Parathyroid adenoma (tissue), 2 donors: Measurements from ENCODE around the gene ARHGAP15.

Experiments used
- H2AFZ ChIP-seq: fragments of 300-600 bp; sonication (generic); one replicate; pipeline ENCODE4 v1.7.0; 2017; ENCODE audit warnings: antibody characterized with exemption, mild to moderate bottlenecking
- H3K27ac ChIP-seq: fragments of 300-600 bp; sonication (generic); one replicate; pipeline ENCODE4 v1.7.0; 2017
- H3K27me3 ChIP-seq: fragments of 300-600 bp; sonication (generic); one replicate; pipeline ENCODE4 v1.7.0; 2017; ENCODE audit warnings: low read length; ENCODE audit not compliant: control insufficient read depth, insufficient read depth
- H3K36me3 ChIP-seq: fragments of 300-600 bp; sonication (generic); one replicate; pipeline ENCODE4 v1.7.0; 2017; ENCODE audit warnings: low read length; ENCODE audit not compliant: control insufficient read depth, insufficient read depth
- H3K4me1 ChIP-seq: fragments of 300-600 bp; sonication (generic); one replicate; pipeline ENCODE4 v1.7.0; 2017; ENCODE audit warnings: control low read depth
- H3K4me2 ChIP-seq: fragments of 300-600 bp; sonication (generic); one replicate; pipeline ENCODE4 v1.7.0; 2017; ENCODE audit warnings: low read length
- H3K4me3 ChIP-seq: fragments of 300-600 bp; sonication (generic); one replicate; pipeline ENCODE4 v1.7.0; 2017; ENCODE audit warnings: low read depth, low read length
- H3K79me2 ChIP-seq: fragments of 300-600 bp; sonication (generic); one replicate; pipeline ENCODE4 v1.7.0; 2017; ENCODE audit warnings: control low read depth
- H3K9ac ChIP-seq: fragments of 300-600 bp; sonication (generic); one replicate; pipeline ENCODE4 v1.7.0; 2017; ENCODE audit warnings: mild to moderate bottlenecking
- H3K9me3 ChIP-seq: fragments of 300-600 bp; sonication (generic); one replicate; pipeline ENCODE4 v1.7.0; 2017; ENCODE audit warnings: low read length; ENCODE audit not compliant: control insufficient read depth
- TF ChIP-seq, protein P1 (sequence below): fragments of 300-600 bp; sonication (generic); IDR thresholded peaks from one replicate; pipeline ENCODE4 v1.7.0; 2017; ENCODE audit warnings: antibody characterized with exemption, mild to moderate bottlenecking
- donor health status: primary hyperparathyroidism.

The ARHGAP15 gene

DNA sequence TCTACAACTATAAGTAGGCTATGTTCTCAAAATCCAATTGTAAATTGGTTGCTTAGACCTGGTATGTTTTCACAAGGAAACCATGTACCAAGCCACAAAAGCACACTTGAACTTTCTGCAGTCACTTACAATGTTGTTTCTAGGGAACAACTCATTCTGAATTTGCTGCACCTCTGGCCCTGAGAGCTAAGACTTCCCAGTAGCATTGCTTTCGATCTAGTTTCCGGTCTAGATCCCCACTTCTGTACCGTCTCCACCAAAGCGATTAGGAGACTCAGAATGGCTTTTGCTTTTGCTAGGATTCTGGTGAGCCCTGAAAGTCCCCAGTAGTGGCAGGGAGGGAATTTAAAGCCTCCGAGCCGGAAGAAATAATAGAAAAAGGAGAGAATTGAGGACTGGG is 313.0 kb downstream of the ARHGAP15 start:
- H3K27ac ChIP-seq: no peak overlapping the region
- H3K4me2 ChIP-seq: no peak overlapping the region
- H3K79me2 ChIP-seq: no peaks in the 10 kb centered on the region
- no peak overlapping the region for H3K4me3 ChIP-seq
- no peak overlapping the region for H2AFZ ChIP-seq
- H3K9ac ChIP-seq: no peak overlapping the region
- H3K36me3 ChIP-seq: no peaks in the 10 kb centered on the region
- no peaks in the 10 kb centered on the region for H3K27me3 ChIP-seq
- H3K4me1 ChIP-seq: no peaks in the 10 kb centered on the region
- TF ChIP-seq, protein P1, sequence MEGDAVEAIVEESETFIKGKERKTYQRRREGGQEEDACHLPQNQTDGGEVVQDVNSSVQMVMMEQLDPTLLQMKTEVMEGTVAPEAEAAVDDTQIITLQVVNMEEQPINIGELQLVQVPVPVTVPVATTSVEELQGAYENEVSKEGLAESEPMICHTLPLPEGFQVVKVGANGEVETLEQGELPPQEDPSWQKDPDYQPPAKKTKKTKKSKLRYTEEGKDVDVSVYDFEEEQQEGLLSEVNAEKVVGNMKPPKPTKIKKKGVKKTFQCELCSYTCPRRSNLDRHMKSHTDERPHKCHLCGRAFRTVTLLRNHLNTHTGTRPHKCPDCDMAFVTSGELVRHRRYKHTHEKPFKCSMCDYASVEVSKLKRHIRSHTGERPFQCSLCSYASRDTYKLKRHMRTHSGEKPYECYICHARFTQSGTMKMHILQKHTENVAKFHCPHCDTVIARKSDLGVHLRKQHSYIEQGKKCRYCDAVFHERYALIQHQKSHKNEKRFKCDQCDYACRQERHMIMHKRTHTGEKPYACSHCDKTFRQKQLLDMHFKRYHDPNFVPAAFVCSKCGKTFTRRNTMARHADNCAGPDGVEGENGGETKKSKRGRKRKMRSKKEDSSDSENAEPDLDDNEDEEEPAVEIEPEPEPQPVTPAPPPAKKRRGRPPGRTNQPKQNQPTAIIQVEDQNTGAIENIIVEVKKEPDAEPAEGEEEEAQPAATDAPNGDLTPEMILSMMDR: no peak
- H3K9me3 ChIP-seq: no peaks in the 10 kb centered on the region

DNA sequence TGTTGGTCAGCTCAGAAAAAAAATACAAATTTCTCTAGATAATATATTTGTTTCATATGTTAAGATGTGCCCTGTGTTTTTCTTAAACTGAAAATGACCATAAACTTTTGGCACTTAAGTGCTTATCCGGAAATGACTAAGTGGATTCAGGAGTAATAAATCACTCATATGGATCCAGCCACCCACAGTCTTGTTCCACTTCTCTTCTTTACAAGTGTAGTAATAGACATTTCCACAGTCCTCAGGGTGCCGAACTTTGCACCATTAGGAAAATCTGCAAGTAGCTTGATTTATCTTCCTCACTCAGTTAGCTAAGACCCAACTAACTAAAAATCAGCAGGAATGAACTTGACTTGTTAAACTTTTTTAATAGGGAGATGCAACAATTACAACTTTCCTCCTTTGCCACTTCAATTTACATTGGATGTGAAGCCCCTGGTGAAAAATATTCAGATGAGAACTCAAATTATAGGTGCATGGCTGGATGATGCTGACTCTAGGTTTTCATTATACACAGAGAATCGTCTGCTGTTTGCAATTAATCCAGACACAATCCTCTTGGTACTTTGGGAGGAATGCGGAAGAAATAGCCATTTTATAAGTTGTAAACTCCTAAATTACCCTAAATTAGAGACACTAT is 322.5 kb downstream of the ARHGAP15 start:
- H3K27ac ChIP-seq: no peak overlapping the region
- H3K9ac ChIP-seq: no peak overlapping the region
- H3K27me3 ChIP-seq: no peaks in the 10 kb centered on the region
- TF ChIP-seq, protein P1: no peak
- no peaks in the 10 kb centered on the region for H3K36me3 ChIP-seq
- H3K9me3 ChIP-seq: no peaks in the 10 kb centered on the region
- H3K4me2 ChIP-seq: no peak overlapping the region
- no peak overlapping the region for H2AFZ ChIP-seq
- H3K4me1 ChIP-seq: no peaks in the 10 kb centered on the region
- no peaks in the 10 kb centered on the region for H3K79me2 ChIP-seq
- H3K4me3 ChIP-seq: no peak overlapping the region

DNA sequence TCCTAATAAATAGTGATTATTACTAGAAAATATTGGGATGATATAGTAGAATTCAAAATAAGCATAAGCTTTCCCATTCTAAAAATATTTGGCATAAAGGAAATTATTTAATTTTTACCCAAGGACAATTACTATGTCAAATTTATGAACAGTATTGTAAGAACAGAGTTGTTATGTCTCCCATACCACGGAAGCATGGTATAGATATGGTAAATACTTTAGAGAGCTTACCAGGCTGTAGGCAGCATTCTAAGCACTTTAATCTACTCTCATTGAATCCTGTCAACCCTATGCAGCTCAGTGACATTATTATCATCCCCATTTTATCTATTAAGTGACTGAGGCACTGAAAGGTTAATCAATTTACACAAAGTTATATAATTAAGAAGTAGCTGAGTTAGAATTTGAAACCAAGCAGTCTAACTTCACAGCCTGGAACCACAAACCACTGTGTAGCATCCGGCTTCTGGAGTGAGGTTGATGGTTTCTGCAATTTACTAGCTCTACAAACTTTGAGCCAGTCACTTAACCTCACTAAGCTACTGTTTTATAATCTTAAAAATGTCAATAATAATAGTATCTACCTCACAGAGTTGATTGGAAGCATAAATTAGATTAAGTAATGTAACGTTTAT is 323.7 kb downstream of the ARHGAP15 start:
- TF ChIP-seq, protein P1: no peak
- no peak overlapping the region for H3K9ac ChIP-seq

DNA sequence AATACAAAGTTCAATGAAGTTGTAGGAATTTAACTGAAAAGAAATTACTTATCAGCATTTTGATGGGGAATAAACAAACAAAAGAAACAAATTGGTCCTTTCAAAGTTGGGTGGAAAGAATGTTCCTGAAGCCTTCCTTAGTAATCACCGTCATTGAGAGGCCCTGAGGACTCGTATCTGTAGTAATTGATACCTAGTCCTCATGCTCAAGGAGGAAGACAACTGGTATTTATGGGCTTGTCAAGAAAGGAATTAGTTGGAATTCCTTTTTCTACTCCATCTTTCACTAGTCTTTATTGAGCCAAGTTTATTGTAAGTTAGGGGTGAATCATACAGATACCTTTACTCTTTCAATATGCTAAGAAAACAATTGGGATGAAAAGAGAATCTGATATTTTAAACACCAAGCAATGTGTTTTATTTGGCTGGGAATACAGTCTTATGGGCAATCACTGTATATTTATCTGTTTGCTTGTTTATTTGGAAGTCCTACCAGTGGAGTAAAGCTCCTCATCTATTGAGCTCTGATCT is 324.8 kb downstream of the ARHGAP15 start:
- Histone ChIP-seq H3K9ac (no peak overlapping the region), H3K27me3 (no peaks in the 10 kb centered on the region), H3K79me2 (no peaks in the 10 kb centered on the region), H3K9me3 (no peaks in the 10 kb centered on the region), H3K36me3 (no peaks in the 10 kb centered on the region), H3K4me1 (no peaks in the 10 kb centered on the region), H3K27ac (no peak overlapping the region), H3K4me2 (no peak overlapping the region), H2AFZ (no peak overlapping the region), H3K4me3 (no peak overlapping the region)
- TF ChIP-seq, protein P1: no peak

More for the DNA sequence above, 323.7 kb downstream of the ARHGAP15 start:
- H3K4me2 ChIP-seq: no peak overlapping the region
- H3K4me1 ChIP-seq: no peaks in the 10 kb centered on the region
- no peak overlapping the region for H2AFZ ChIP-seq
- H3K79me2 ChIP-seq: no peaks in the 10 kb centered on the region
- no peaks in the 10 kb centered on the region for H3K27me3 ChIP-seq
- H3K36me3 ChIP-seq: no peaks in the 10 kb centered on the region
- H3K9me3 ChIP-seq: no peaks in the 10 kb centered on the region
- H3K27ac ChIP-seq: no peak overlapping the region
- no peak overlapping the region for H3K4me3 ChIP-seq
